DND-41 (cell line): ENCODE data around the gene ENSA.
"Not testable (repeated sequence)": the region's sequence is repeated elsewhere in the genome, so short reads cannot be mapped to it uniquely, and the experiment has no call there.

Experiments
- ATAC-seq: fragments of 200-7000 bp; cut with Tn5 transposase; 3 replicates; pipeline ENCODE4 v1.9.1; 2021; ENCODE audit warnings: low read depth; ENCODE audit not compliant: insufficient read depth
- DNase-seq: peaks from one replicate; pipeline ENCODE4 v3.0.0-alpha.2; 2020
- H2AFZ ChIP-seq: 2 replicates; pipeline ENCODE4 v1.6.0; 2012; ENCODE audit warnings: low read depth, low read length
- H3K27ac ChIP-seq: 2 replicates; pipeline ENCODE4 v1.5.1; 2012; ENCODE audit warnings: low read length, inconsistent platforms
- H3K27me3 ChIP-seq: fragments of 200-600 bp; sonication (generic); 2 replicates; pipeline ENCODE4 v1.6.0; 2012; ENCODE audit warnings: low read length, mild to moderate bottlenecking, inconsistent platforms; ENCODE audit not compliant: insufficient read depth, poor library complexity
- H3K36me3 ChIP-seq: 2 replicates; pipeline ENCODE4 v1.5.1; 2012; ENCODE audit warnings: low read length, inconsistent platforms; ENCODE audit not compliant: insufficient read depth
- H3K4me1 ChIP-seq: 2 replicates; pipeline ENCODE4 v1.5.1; 2012; ENCODE audit warnings: mild to moderate bottlenecking, low read length; ENCODE audit not compliant: insufficient read depth
- H3K4me2 ChIP-seq: 2 replicates; pipeline ENCODE4 v1.6.0; 2012; ENCODE audit warnings: mild to moderate bottlenecking, moderate library complexity, low read length, inconsistent platforms; ENCODE audit not compliant: insufficient read depth
- H3K4me3 ChIP-seq, 2 experiments: fragments of 200-600 bp in 1 of 2; shearing (Covaris generic) in 1 of 2; 2 replicates each; pipeline ENCODE4 v1.5.1; 2012 to 2016; ENCODE audit warnings: inconsistent platforms in 2 of 2, low read length in 2 of 2, mild to moderate bottlenecking in 2 of 2, low read depth in 1 of 2, moderate library complexity in 1 of 2
- H3K79me2 ChIP-seq: 2 replicates; pipeline ENCODE4 v1.6.0; 2012; ENCODE audit warnings: low read length, inconsistent platforms; ENCODE audit not compliant: insufficient read depth
- H3K9ac ChIP-seq: 2 replicates; pipeline ENCODE4 v1.6.0; 2012; ENCODE audit warnings: low read depth, mild to moderate bottlenecking, inconsistent platforms, low read length, moderate library complexity
- H3K9me3 ChIP-seq: 2 replicates; pipeline ENCODE4 v1.5.1; 2012; ENCODE audit warnings: low read length, moderate library complexity, mild to moderate bottlenecking, inconsistent platforms; ENCODE audit not compliant: insufficient read depth, severe bottlenecking
- H4K20me1 ChIP-seq: 2 replicates; pipeline ENCODE4 v1.6.0; 2012; ENCODE audit warnings: low read length; ENCODE audit not compliant: insufficient read depth
- EZH2 ChIP-seq: IDR thresholded peaks from 3 replicates; pipeline ENCODE4 v1.6.1; 2012; ENCODE audit warnings: borderline replicate concordance, low read depth, mild to moderate bottlenecking, moderate library complexity, low read length, inconsistent platforms; ENCODE audit not compliant: severe bottlenecking
- TF ChIP-seq, protein P1 (sequence below): IDR thresholded peaks from 2 replicates; pipeline ENCODE4 v1.5.1; 2012; ENCODE audit warnings: borderline replicate concordance, low read length, moderate library complexity, mild to moderate bottlenecking; ENCODE audit not compliant: poor library complexity, severe bottlenecking; ENCODE audit errors: extremely low read depth

The ENSA gene

DNA sequence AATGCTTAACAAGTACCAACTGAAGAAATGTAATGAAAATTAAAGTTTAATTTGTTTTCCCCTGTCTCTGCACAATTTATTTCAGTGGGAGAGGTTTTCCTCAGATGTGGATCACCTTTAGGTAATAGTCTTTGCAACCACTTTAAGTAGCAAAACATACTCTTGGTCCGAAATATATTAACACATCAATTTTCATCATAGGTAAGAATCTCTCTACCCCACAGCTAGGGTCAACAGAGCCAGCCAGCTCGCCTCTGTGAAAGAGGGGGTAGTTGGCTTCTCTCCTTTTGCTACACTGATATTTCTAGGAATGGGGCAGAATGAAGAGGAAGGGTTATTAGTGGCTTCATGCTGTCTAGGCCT lies 25.2 kb downstream of the ENSA start:
- ATAC-seq (no peak), DNase-seq (no peak)
- Histone ChIP-seq H3K4me3 (no peak overlapping the region), H3K9me3 (no peaks in the 10 kb centered on the region), H3K79me2 (no peaks in the 10 kb centered on the region), H3K27me3 (no peaks in the 10 kb centered on the region), H4K20me1 (no peaks in the 10 kb centered on the region), H2AFZ (no peak overlapping the region), H3K9ac (no peak overlapping the region), H3K36me3 (peaks cover 9% of the 10 kb centered on the region), H3K4me1 (no peaks in the 10 kb centered on the region), H3K27ac (no peak overlapping the region), H3K4me2 (no peak overlapping the region)
- TF ChIP-seq EZH2: no peak
- TF ChIP-seq, protein P1, sequence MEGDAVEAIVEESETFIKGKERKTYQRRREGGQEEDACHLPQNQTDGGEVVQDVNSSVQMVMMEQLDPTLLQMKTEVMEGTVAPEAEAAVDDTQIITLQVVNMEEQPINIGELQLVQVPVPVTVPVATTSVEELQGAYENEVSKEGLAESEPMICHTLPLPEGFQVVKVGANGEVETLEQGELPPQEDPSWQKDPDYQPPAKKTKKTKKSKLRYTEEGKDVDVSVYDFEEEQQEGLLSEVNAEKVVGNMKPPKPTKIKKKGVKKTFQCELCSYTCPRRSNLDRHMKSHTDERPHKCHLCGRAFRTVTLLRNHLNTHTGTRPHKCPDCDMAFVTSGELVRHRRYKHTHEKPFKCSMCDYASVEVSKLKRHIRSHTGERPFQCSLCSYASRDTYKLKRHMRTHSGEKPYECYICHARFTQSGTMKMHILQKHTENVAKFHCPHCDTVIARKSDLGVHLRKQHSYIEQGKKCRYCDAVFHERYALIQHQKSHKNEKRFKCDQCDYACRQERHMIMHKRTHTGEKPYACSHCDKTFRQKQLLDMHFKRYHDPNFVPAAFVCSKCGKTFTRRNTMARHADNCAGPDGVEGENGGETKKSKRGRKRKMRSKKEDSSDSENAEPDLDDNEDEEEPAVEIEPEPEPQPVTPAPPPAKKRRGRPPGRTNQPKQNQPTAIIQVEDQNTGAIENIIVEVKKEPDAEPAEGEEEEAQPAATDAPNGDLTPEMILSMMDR: no peak

GRCh38 chr1:150603711-150604110 lies 25.7 kb downstream of the ENSA start:
- no peak overlapping the region for H3K4me3 ChIP-seq
- H3K79me2 ChIP-seq: no peaks in the 10 kb centered on the region
- no peak overlapping the region for H3K4me2 ChIP-seq
- peaks cover 6% of the 10 kb centered on the region; the same call in 1 of the 2 replicates for H3K36me3 ChIP-seq
- no peaks in the 10 kb centered on the region for H3K27me3 ChIP-seq
- ATAC-seq: no peak
- no peaks in the 10 kb centered on the region for H3K9me3 ChIP-seq
- H2AFZ ChIP-seq: no peak overlapping the region
- no peak overlapping the region for H3K9ac ChIP-seq
- no peaks in the 10 kb centered on the region for H3K4me1 ChIP-seq
- no peak for DNase-seq
- no peaks in the 10 kb centered on the region for H4K20me1 ChIP-seq
- TF ChIP-seq, protein P1: no peak
- no peak for TF ChIP-seq EZH2
- no peak overlapping the region for H3K27ac ChIP-seq

DNA sequence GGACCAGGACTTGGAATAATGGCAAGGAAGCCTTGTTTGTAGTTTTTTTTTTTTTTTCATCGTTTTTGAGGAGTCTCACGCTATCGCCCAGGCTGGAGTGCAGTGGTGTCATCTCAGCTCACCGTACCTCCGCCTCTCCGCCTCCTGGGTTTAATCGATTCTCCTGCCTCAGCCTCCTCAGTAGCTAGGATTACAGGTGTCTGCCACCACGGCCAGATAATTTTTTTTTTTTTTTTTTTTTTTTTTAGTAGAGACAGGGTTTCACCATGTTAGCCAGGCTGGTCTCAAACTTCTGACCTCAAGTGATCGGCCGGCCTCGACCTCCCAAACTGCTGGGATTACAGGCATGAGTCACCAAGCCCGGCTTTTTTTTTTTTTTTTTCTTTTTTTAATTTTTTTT lies 27.0 kb downstream of the ENSA start:
- not testable (repeated sequence) for H2AFZ ChIP-seq, H4K20me1 ChIP-seq, H3K4me1 ChIP-seq, H3K27ac ChIP-seq, H3K79me2 ChIP-seq, H3K9me3 ChIP-seq, H3K9ac ChIP-seq, DNase-seq, H3K36me3 ChIP-seq, H3K4me2 ChIP-seq, ATAC-seq, H3K27me3 ChIP-seq, H3K4me3 ChIP-seq

DNA sequence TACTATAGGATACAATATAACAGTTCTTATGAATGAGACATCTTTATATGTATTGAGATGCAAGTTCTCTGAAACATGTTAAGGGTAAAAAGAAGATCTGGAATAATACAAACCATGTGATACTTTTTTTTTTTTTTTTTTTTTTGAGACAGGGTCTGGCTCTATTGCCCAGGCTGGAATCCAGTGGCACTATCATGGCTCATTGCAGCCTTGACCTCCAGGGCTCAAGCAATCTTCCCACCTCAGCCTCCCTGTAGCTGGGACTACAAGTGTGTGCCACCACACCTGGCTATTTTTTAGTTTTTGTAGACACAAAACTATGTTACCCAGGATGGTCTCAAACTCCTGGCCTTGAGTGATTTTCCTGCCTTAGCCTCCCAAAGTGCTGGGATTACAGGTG lies 27.9 kb downstream of the ENSA start:
- no peaks in the 10 kb centered on the region for H3K27me3 ChIP-seq
- H3K79me2 ChIP-seq: no peaks in the 10 kb centered on the region
- ATAC-seq (no peak), DNase-seq (no peak)
- H3K4me1 ChIP-seq: no peaks in the 10 kb centered on the region
- no peak overlapping the region for H2AFZ ChIP-seq
- no peak overlapping the region for H3K4me2 ChIP-seq
- H3K9ac ChIP-seq: no peak overlapping the region
- no peak overlapping the region for H3K4me3 ChIP-seq
- H3K27ac ChIP-seq: no peak overlapping the region
- H3K9me3 ChIP-seq: no peaks in the 10 kb centered on the region
- H4K20me1 ChIP-seq: no peaks in the 10 kb centered on the region
- H3K36me3 ChIP-seq: peaks cover 6% of the 10 kb centered on the region; the same call in 1 of the 2 replicates
- TF ChIP-seq, protein P1: no peak
- TF ChIP-seq EZH2: no peak

DNA sequence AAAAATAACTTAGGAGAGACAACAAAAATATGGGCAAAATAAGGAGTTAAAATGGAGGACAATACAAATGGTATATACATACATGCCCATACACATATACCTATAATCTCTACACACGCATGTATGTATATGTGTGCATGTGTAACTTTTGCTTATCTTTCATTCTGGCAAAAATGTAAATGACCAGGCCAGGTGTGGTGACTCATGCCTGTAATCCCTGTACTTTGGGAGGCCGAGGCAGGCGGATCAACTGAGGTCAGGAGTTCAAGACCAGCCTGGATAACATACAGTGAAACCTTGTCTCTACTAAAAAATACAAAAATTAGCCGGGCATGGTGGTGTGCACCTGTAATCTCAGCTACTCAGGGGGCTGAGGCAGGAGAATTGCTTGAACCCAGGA lies 31.1 kb downstream of the ENSA start:
- DNase-seq, ATAC-seq, H3K4me3 ChIP-seq, H3K27ac ChIP-seq, H4K20me1 ChIP-seq, H3K4me1 ChIP-seq, H3K79me2 ChIP-seq, H3K9me3 ChIP-seq, H3K9ac ChIP-seq, H3K27me3 ChIP-seq, H3K4me2 ChIP-seq, H2AFZ ChIP-seq, H3K36me3 ChIP-seq: not testable (repeated sequence)
